Upper lobe of left lung (tissue), 4 donors: Measurements from ENCODE around the gene STYK1.

Source experiments
- CTCF ChIP-seq, 6 experiments: fragments of 450-650 bp in 4 of 6; fragments of 200-600 bp in 2 of 6; sonication (generic) in 2 of 6; IDR thresholded peaks; one replicate each; pipeline ENCODE4 v1.5.1; 2016 to 2019; ENCODE audit warnings: antibody characterized with exemption in 6 of 6
- EP300 ChIP-seq, 4 donors: sonication (generic); formaldehyde crosslinking; IDR thresholded peaks; one replicate each; pipeline ENCODE4 v1.5.1; 2017; ENCODE audit warnings: antibody characterized with exemption in 4 of 4, control low read depth in 2 of 4
- POLR2A ChIP-seq, 4 donors: fragments of 450-650 bp; IDR thresholded peaks; one replicate each; pipeline ENCODE4 v1.5.1; 2016 to 2017; ENCODE audit warnings: antibody characterized with exemption in 4 of 4, mild to moderate bottlenecking in 2 of 4
- POLR2AphosphoS5 ChIP-seq, 2 donors: sonication (generic); formaldehyde crosslinking; IDR thresholded peaks; one replicate each; pipeline ENCODE4 v1.5.1; 2017; ENCODE audit warnings: antibody characterized with exemption in 2 of 2

GRCh38 chr12:10635306-10635705, 38.5 kb downstream of the STYK1 start:
- TF ChIP-seq CTCF (IDR thresholded peaks at IDR 0.05) (no peak), EP300 (IDR thresholded peaks at IDR 0.05) (no peak), POLR2A (IDR thresholded peaks at IDR 0.05) (no peak), POLR2AphosphoS5 (IDR thresholded peaks at IDR 0.05) (no peak)
